Retinal pigment epithelial cell (primary cell): ENCODE measurements around the gene ESRP2.
A peak's percentile ranks its signal among the peaks of the same experiment; 100 is the strongest.

ENCODE experiments used
- DNase-seq: peaks from one replicate; pipeline ENCODE4 v3.0.0-alpha.2; 2010; ENCODE audit warnings: low read depth
- H3K4me3 ChIP-seq: 2 replicates; pipeline ENCODE4 v1.5.1; 2011; ENCODE audit warnings: mild to moderate bottlenecking, low read length, control low read depth, moderate library complexity
- CTCF ChIP-seq: conservative IDR thresholded peaks from 2 replicates; pipeline ENCODE4 v1.5.1; 2011; ENCODE audit warnings: low read depth, low read length, control low read depth, inconsistent platforms

ESRP2 gene

GRCh38 chr16:68227183-68227793 is 8.6 kb downstream of the ESRP2 start:
- no peak overlapping the region for H3K4me3 ChIP-seq
- no peak for TF ChIP-seq CTCF
- DNase-seq = no peak

- no peak for TF ChIP-seq CTCF
- H3K4me3 ChIP-seq = no peak overlapping the region
- DNase-seq = no peak
Observed at GRCh38 chr16:68226116-68226515, 9.8 kb downstream of the ESRP2 start.

- no peak for DNase-seq
- H3K4me3 ChIP-seq = no peak overlapping the region
- TF ChIP-seq CTCF = no peak
Observed at GRCh38 chr16:68223072-68223471, 12.9 kb downstream of the ESRP2 start.

GRCh38 chr16:68219725-68220351 is 16.1 kb downstream of the ESRP2 start:
- no peak for DNase-seq
- no peak overlapping the region for H3K4me3 ChIP-seq
- no peak for TF ChIP-seq CTCF

GRCh38 chr16:68217506-68217905 is 18.4 kb downstream of the ESRP2 start:
- no peak overlapping the region for H3K4me3 ChIP-seq
- no peak for TF ChIP-seq CTCF

GRCh38 chr16:68216240-68216639 is 19.7 kb downstream of the ESRP2 start:
- TF ChIP-seq CTCF = no peak
- DNase-seq = no peak
- no peak overlapping the region for H3K4me3 ChIP-seq

More at GRCh38 chr16:68217506-68217905, 18.4 kb downstream of the ESRP2 start:
- no peak for DNase-seq

- peak; percentile 91 for DNase-seq
- TF ChIP-seq CTCF = no peak
- no peak overlapping the region for H3K4me3 ChIP-seq
Observed at GRCh38 chr16:68215302-68215701, 20.6 kb downstream of the ESRP2 start.
